Measurements from ENCODE around the gene SPINK2. TPM values are rescaled to one million over a fixed set of nuclear protein-coding genes. Genes with fewer than 3 reads are reported as not detected.

SPINK2 gene
- total RNA-seq, 4 donors from 2014 or later, result 2.1 TPM; not detected in 3

- Histone ChIP-seq H3K27me3 (no peaks in the 10 kb centered on the region), H3K36me3 (no peaks in the 10 kb centered on the region), H3K9me3 (no peaks in the 10 kb centered on the region), H3K4me3 (replicated peaks in 1 of 3) (no peak overlapping the region), H3K27ac (no peak overlapping the region), H3K4me1 (no peaks in the 10 kb centered on the region)
- no peak for DNase-seq
- WGBS, 2 donors, result 86 to 87% methylated on average over 5 of the region's 5 CpGs
- TF ChIP-seq CTCF (IDR thresholded peaks at IDR 0.05) (no peak), POLR2A (IDR thresholded peaks at IDR 0.05) (no peak)
- intact Hi-C loops (cut with DNase I), result no loop called here
These were observed 3.5 kb downstream of the SPINK2 start for GRCh38 chr4:56817840-56818491.

DNA sequence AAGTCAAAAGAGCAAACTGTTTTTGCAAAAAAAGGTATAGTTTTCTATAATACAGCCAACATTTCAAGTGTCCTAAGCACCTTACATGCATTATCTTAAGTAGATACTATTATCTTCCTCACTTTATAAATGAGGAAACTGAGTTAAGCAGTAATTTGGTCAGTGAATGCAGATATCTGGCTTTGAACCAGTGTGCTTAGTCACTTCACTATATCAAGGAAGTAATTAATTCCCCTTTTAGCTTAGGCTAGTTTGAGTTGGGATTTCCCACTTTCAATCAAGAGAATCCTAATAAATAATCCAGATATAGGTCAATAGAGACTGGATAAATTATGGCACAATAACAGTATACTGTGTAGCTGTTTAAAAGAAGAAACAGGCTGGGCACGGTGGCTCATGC, 14.8 kb downstream of the SPINK2 start:
- Histone ChIP-seq H3K36me3 (no peaks in the 10 kb centered on the region), H3K9me3 (no peaks in the 10 kb centered on the region), H3K27me3 (no peaks in the 10 kb centered on the region), H3K27ac (no peak overlapping the region), H3K4me3 (replicated peaks in 1 of 3) (no peak overlapping the region), H3K4me1 (no peaks in the 10 kb centered on the region)
- WGBS, 2 donors, result 63 to 78% methylated on average over 1 of the region's 1 CpG
- intact Hi-C loops (cut with DNase I), result loop anchor here (10.0 kb wide), 1 partner anchor 152 kb away; no protein-coding TSS in a partner anchor
- no peak for TF ChIP-seq CTCF (IDR thresholded peaks at IDR 0.05)
- TF ChIP-seq POLR2A (IDR thresholded peaks at IDR 0.05), result no peak
- DNase-seq, result no peak

DNA sequence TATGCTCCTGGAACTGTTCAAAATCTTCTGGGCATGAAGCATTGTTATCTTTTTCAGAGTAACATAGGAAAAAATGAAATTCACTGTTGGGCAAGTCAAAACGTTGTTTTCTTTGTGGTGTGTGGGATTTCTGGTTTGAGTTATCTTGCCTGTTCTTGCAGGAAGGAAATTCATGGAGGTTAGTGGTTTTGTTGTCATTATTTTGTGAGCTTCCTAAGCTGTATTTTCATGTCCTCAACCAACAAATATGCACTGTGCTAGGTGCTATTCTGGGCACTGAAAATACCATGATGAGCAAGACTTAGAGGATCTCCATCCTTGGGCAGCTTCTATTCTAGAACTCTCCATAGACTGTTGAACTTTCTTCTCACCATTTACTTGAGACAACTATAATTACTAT, 16.9 kb downstream of the SPINK2 start:
- H3K36me3 ChIP-seq, result no peaks in the 10 kb centered on the region
- H3K4me3 ChIP-seq (replicated peaks in 1 of 3), result no peak overlapping the region
- H3K9me3 ChIP-seq, result no peaks in the 10 kb centered on the region
- intact Hi-C loops (cut with DNase I), result loop anchor here (5.0 to 10.0 kb wide), 2 partner anchors 150 to 227 kb away; no protein-coding TSS in a partner anchor
- H3K27me3 ChIP-seq, result no peaks in the 10 kb centered on the region
- peaks cover 0 to under 1% of the 10 kb centered on the region in 2 donors for H3K4me1 ChIP-seq
- no peak for DNase-seq
- TF ChIP-seq POLR2A (IDR thresholded peaks at IDR 0.05), result no peak
- no peak for TF ChIP-seq CTCF (IDR thresholded peaks at IDR 0.05)
- 63 to 77% methylated on average over 1 of the region's 1 CpG for WGBS, 2 donors
- H3K27ac ChIP-seq, result no peak overlapping the region

GRCh38 chr4:56803471-56803870, 18.0 kb downstream of the SPINK2 start:
- intact Hi-C loops (cut with DNase I), result loop anchor here (5.0 to 10.0 kb wide), 2 partner anchors 149 to 226 kb away; no protein-coding TSS in a partner anchor

More at GRCh38 chr4:56803471-56803870, 18.0 kb downstream of the SPINK2 start:
- Histone ChIP-seq H3K4me3 (replicated peaks in 1 of 3) (no peak overlapping the region), H3K27me3 (no peaks in the 10 kb centered on the region), H3K9me3 (no peaks in the 10 kb centered on the region), H3K36me3 (no peaks in the 10 kb centered on the region), H3K4me1 (peaks cover 0 to 3% of the 10 kb centered on the region in 2 donors), H3K27ac (no peak overlapping the region)
- WGBS, 2 donors, result 8 to 13% methylated on average over 2 of the region's 2 CpGs
- DNase-seq, result peak; percentile 58 to 61
- no peak for TF ChIP-seq POLR2A (IDR thresholded peaks at IDR 0.05)
- no peak for TF ChIP-seq CTCF (IDR thresholded peaks at IDR 0.05)

Measured in thyroid gland (tissue), 4 donors.